Stimulated activated effector memory CD8-positive, alpha-beta T cell treated with anti-CD3 and anti-CD28 coated beads, Interleukin-12 subunit alpha, Interleukin-12 subunit beta, amount 100 ng/mL, for 72 hours (primary cell): ENCODE measurements around the gene RCCD1.

ENCODE experiments used
- ATAC-seq: fragments of 150-1000 bp; cut with Tn5 transposase; 2 replicates; pipeline ENCODE4 v1.10.0; 2021
- DNase-seq, 2 donors: peaks; one replicate each; pipeline ENCODE4 v3.0.0; 2021 to 2022; ENCODE audit warnings: low spot score in 2 of 2
- H3K27ac Mint-ChIP-seq: one replicate; pipeline ENCODE4 v1.8.0; 2022; ENCODE audit warnings: mild to moderate bottlenecking, mixed read lengths
- H3K36me3 Mint-ChIP-seq: one replicate; pipeline ENCODE4 v1.8.0; 2022; ENCODE audit warnings: mild to moderate bottlenecking, mixed read lengths
- H3K4me1 Mint-ChIP-seq: one replicate; pipeline ENCODE4 v1.8.0; 2022; ENCODE audit warnings: mixed read lengths
- H3K4me3 Mint-ChIP-seq: one replicate; pipeline ENCODE4 v1.8.0; 2022; ENCODE audit warnings: mild to moderate bottlenecking, mixed read lengths
- H3K9me3 Mint-ChIP-seq: one replicate; pipeline ENCODE4 v1.8.0; 2022; ENCODE audit warnings: mixed read lengths

RCCD1 gene

GRCh38 chr15:90947577-90948357, 6.9 kb upstream of the RCCD1 start:
- Mint-ChIP-seq H3K27ac (peak overlapping the region; percentile 70), H3K4me3 (no peak overlapping the region), H3K4me1 (no peaks in the 10 kb centered on the region), H3K36me3 (peaks cover 92% of the 10 kb centered on the region), H3K9me3 (no peaks in the 10 kb centered on the region)
- DNase-seq = no peak
- ATAC-seq = no peak

- DNase-seq = no peak
- Mint-ChIP-seq H3K4me3 (no peak overlapping the region), H3K36me3 (peaks cover 92% of the 10 kb centered on the region), H3K9me3 (no peaks in the 10 kb centered on the region), H3K27ac (peak overlapping the region; percentile 70), H3K4me1 (peaks cover 3% of the 10 kb centered on the region)
- no peak for ATAC-seq
These were observed 6.2 kb upstream of the RCCD1 start for GRCh38 chr15:90948506-90948905.

DNA sequence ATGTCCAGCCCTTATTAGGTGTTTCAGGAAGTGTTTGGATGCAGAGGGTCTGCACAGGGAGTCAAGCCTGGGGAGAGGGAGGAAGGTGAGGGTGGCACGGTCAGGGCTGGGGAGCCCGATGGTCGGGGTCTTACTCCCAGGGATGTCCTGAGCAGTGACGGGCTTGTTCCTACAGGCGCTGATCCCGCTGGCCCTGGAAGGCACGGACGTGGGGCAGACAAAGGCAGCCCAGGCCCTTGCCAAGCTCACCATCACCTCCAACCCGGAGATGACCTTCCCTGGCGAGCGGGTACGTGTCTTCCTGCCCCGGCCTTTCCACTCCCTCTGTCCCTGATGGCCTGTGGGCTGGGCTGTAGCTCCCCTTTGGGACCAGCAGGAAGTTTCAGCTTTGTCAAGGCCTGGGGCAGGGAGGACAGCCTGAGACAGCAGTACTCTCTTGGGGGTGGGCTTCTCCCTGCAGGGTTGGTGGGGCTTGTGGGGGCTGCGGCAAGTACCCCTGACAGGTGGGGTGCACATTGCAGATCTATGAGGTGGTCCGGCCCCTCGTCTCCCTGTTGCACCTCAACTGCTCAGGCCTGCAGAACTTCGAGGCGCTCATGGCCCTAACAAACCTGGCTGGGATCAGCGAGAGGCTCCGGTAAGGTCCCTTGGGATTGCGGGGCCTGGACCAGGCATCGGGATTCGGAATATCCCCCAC, 4.6 kb upstream of the RCCD1 start:
- H3K36me3 Mint-ChIP-seq = peaks cover 91% of the 10 kb centered on the region
- DNase-seq = no peak
- no peak overlapping the region for H3K27ac Mint-ChIP-seq
- H3K4me1 Mint-ChIP-seq = peaks cover 10% of the 10 kb centered on the region
- H3K9me3 Mint-ChIP-seq = no peaks in the 10 kb centered on the region
- no peak overlapping the region for H3K4me3 Mint-ChIP-seq
- no peak for ATAC-seq

DNA sequence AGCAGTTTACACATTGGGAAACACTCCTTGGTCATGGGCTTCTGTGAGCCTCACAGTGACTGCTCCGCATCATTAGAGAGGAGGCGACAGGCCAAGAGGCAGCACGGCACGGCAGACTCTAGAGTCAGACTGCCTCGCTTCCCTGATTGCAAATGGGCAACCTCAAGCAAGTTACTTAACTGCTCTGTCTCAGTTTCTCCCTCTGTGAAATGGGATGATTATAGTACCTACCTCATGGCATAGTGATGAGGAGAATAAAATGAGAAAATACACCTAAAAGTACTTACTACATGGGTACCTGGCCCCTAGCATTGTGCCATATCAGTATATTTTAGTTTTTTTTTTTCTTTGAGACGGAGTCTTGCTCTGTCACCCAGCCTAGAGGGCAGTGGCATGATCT, 4.0 kb upstream of the RCCD1 start:
- H3K27ac Mint-ChIP-seq = no peak overlapping the region
- no peak overlapping the region for H3K4me3 Mint-ChIP-seq
- DNase-seq = no peak
- H3K9me3 Mint-ChIP-seq = no peaks in the 10 kb centered on the region
- no peak for ATAC-seq
- peaks cover 85% of the 10 kb centered on the region for H3K36me3 Mint-ChIP-seq
- peaks cover 10% of the 10 kb centered on the region for H3K4me1 Mint-ChIP-seq

DNA sequence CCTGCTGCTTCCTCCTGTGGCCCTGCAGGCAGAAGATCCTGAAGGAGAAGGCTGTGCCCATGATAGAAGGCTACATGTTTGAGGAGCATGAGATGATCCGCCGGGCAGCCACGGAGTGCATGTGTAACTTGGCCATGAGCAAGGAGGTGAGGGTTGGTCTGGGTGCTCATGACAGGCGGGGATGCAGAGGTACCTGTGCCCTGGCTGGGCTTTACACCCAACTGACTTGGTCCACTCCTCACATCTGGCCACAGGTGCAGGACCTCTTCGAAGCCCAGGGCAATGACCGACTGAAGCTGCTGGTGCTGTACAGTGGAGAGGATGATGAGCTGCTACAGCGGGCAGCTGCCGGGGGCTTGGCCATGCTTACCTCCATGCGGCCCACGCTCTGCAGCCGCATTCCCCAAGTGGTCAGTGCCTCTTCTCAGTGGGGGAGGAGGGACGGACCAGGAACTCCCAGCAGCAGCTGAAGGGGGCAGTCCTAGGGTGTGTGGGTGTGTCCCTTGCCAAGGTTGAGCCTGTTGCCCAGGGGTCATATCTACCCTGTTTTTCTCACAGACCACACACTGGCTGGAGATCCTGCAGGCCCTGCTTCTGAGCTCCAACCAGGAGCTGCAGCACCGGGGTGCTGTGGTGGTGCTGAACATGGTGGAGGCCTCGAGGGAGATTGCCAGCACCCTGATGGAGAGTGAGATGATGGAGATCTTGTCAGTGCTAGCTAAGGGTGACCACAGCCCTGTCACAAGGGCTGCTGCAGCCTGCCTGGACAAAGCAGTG, 1.6 kb upstream of the RCCD1 start:
- ATAC-seq = no peak
- peaks cover 16% of the 10 kb centered on the region for H3K4me1 Mint-ChIP-seq
- no peaks in the 10 kb centered on the region for H3K9me3 Mint-ChIP-seq
- DNase-seq = no peak
- H3K36me3 Mint-ChIP-seq = peaks cover 69% of the 10 kb centered on the region
- H3K27ac Mint-ChIP-seq = peak overlapping the region; percentile 96
- peak overlapping the region; percentile 79 for H3K4me3 Mint-ChIP-seq

DNA sequence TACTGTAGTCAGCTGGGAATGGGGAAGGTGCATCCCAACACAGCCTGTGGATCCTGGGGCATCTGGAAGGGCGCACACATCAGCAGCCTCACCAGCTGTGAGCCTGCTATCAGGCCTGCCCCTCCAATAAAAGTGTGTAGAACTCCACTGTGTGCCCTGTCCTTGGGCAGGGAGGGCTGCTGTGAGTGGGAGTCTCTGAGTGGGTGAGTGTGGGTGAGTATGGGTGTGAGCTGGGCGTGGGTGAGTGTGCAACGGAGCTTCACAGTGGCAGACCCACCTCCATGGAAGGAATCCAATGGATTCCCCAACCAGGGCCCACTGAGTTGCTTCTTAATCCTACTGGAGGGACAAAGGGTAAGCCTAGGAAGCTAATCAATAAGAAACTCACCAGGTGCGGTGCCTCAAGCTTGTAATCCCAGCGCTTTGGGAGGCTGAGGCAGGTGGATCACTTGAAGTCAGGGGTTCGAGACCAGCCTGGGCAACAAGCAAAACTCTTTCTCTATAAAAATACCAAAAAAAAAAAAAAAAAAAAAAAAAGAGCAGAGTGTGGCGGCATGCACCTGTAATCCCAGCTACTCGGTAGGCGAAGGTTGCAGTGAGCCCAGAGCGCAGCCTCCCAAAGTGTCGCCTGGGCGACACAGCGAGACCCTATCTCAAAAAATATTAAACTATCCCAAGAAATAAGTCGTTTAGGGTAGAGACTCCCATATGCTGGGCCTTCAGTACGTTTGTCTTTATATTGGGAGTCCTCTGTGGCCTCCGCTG, 555 bp upstream of the RCCD1 start:
- Mint-ChIP-seq H3K9me3 (no peaks in the 10 kb centered on the region), H3K4me1 (peaks cover 16% of the 10 kb centered on the region), H3K27ac (peak overlapping the region; percentile 96), H3K4me3 (peak overlapping the region; percentile 79), H3K36me3 (peaks cover 68% of the 10 kb centered on the region)
- DNase-seq (no peak), ATAC-seq (no peak)

GRCh38 chr15:90955624-90956273, 1.1 kb downstream of the RCCD1 start:
- no peaks in the 10 kb centered on the region for H3K9me3 Mint-ChIP-seq
- peak overlapping the region; percentile 96 for H3K27ac Mint-ChIP-seq
- peak overlapping the region; percentile 79 for H3K4me3 Mint-ChIP-seq
- no peak for DNase-seq
- no peak for ATAC-seq
- peaks cover 73% of the 10 kb centered on the region for H3K36me3 Mint-ChIP-seq
- peaks cover 16% of the 10 kb centered on the region for H3K4me1 Mint-ChIP-seq

DNA sequence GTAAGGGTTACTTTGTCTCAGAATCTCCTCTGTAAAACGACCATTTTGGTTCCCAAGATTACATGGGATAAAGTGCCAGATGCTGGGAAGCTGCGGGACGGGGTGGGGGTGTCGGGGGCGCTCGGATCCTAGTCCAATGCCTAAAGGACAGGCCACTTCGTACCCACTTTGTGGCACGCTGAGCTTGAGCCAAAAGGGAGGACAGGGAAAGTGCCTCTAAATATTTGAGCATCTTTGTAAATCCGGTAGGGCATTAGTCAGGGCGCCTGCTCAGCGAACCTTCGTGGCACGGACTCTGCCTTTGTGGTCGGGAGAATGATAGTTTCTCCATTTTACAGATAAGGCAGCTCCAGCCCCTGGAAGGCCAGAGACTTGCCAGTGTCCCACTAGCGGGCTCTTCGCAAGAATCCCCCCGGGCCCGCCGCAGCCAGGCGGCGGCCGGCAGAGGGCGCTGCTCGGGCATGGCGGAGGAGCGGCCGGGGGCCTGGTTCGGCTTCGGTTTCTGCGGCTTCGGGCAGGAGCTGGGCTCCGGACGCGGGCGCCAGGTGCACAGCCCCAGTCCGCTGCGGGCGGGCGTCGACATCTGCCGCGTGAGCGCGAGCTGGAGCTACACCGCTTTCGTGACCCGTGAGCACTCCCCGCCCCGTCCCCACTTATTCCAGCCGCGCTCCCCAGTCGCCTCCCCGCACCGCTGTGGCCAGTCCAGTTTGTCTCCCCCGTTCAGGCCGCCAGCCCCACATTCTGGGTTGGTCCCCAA, 1.8 kb downstream of the RCCD1 start:
- DNase-seq = peak; percentile 28 to 70
- Mint-ChIP-seq H3K36me3 (peaks cover 73% of the 10 kb centered on the region), H3K27ac (peak overlapping the region; percentile 96), H3K4me3 (peak overlapping the region; percentile 79), H3K4me1 (peaks cover 16% of the 10 kb centered on the region), H3K9me3 (no peaks in the 10 kb centered on the region)
- no peak for ATAC-seq

DNA sequence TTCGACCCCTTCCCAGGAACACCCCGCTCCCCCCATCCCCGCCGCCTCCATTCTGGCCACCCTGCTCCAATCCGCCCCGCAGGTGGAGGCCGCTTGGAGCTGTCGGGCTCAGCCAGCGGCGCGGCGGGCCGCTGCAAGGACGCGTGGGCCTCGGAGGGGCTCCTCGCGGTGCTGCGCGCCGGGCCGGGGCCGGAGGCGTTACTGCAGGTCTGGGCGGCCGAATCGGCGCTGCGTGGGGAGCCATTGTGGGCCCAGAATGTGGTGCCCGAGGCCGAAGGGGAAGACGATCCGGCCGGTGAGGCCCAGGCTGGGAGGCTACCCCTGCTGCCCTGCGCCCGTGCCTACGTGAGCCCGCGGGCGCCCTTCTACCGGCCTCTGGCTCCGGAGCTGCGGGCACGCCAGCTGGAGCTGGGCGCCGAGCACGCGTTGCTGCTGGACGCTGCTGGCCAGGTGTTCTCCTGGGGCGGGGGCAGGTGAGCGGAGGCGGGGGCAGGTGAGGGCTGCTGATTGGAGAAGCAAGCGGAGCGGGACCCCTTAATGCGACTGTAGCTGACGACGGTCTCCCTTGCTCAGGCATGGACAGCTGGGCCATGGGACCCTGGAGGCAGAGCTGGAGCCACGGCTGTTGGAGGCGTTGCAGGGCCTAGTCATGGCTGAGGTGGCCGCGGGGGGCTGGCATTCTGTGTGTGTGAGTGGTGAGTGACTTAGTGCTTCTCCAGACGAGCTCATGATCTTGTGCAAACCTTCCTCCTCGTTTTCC, 2.5 kb downstream of the RCCD1 start:
- Mint-ChIP-seq H3K4me3 (peak overlapping the region; percentile 79), H3K4me1 (peaks cover 16% of the 10 kb centered on the region), H3K36me3 (peaks cover 73% of the 10 kb centered on the region), H3K27ac (no peak overlapping the region), H3K9me3 (no peaks in the 10 kb centered on the region)
- ATAC-seq (no peak), DNase-seq (no peak)

DNA sequence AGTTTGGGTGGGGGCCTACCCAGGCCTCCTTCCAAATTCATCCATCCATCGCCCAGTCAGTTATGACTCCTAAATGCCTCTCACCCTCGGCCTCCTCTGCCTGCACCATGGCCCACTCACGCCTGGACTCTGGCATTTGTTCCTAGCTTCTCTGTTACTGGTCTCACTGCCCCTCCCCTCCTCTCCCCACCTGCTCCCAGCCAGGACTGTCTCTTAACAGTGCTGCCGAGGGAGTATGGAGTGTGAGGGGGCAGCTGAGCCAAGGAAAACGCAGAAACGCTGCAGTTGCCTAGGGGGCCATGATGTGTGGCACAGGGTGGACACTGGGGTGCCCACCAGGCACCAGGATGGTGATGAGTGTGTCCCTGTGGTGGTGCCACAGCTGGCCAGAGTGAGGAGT, 3.1 kb downstream of the RCCD1 start:
- peaks cover 73% of the 10 kb centered on the region for H3K36me3 Mint-ChIP-seq
- peak overlapping the region; percentile 79 for H3K4me3 Mint-ChIP-seq
- DNase-seq (no peak), ATAC-seq (no peak)
- H3K4me1 Mint-ChIP-seq = peaks cover 16% of the 10 kb centered on the region
- H3K27ac Mint-ChIP-seq = no peak overlapping the region
- no peaks in the 10 kb centered on the region for H3K9me3 Mint-ChIP-seq

DNA sequence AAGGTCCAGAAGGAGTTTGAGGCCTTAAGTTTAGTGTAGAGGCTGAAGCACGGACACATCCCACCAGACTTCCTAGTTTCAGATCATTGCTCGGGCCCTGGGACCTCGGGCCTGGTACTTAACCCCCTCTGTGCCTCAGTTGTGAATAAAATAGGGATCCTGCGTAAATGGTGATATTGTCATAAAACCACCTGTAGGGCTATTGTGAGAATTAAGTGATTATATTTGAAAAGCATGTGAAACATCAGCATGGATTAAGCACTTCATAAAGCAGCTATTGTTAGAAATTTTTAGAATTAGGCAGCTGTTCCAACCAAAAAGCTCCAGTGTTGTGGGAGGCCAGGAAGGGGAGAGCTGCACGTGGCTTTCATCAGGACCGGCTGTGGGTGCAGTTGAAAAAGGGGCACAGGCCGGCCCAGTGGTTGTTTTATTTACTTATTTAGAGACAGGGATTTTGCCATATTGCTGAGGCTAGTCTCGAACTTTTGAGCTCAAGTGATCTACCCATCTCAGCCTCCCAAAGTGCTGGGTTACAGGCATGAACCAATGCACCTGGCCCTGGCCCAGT, 4.4 kb downstream of the RCCD1 start:
- peaks cover 7% of the 10 kb centered on the region for H3K4me1 Mint-ChIP-seq
- peaks cover 74% of the 10 kb centered on the region for H3K36me3 Mint-ChIP-seq
- H3K9me3 Mint-ChIP-seq = no peaks in the 10 kb centered on the region
- H3K4me3 Mint-ChIP-seq = no peak overlapping the region
- ATAC-seq (no peak), DNase-seq (no peak)
- no peak overlapping the region for H3K27ac Mint-ChIP-seq

DNA sequence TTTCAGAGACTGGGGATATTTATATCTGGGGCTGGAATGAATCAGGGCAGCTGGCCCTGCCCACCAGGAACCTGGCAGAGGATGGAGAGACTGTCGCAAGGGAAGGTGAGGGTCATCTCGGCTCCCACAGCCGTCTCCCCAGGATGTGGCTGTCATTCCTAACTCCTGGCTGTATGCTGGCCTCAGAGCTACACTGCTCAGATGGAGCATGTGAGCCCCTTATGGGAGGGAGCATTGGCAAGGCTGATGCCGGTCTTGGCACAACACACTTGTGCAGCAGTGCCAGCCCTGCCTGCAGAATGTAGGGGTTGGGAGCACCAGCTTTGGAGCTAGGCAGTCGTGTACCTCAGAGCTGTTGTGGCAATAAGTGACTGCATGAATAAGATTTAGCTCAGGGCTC, 5.2 kb downstream of the RCCD1 start:
- no peak for ATAC-seq
- peaks cover 74% of the 10 kb centered on the region for H3K36me3 Mint-ChIP-seq
- H3K4me1 Mint-ChIP-seq = peaks cover 6% of the 10 kb centered on the region
- H3K4me3 Mint-ChIP-seq = no peak overlapping the region
- H3K9me3 Mint-ChIP-seq = no peaks in the 10 kb centered on the region
- H3K27ac Mint-ChIP-seq = no peak overlapping the region
- DNase-seq = no peak
